Vagina (tissue), 2 donors: ENCODE data around the gene CXADR. TPM values are rescaled to one million over a fixed set of nuclear protein-coding genes. Genes with fewer than 3 reads are reported as not detected.

Source experiments
- DNase-seq, 2 donors: peaks; one replicate each; pipeline ENCODE4 v3.0.0-alpha.2; 2017; ENCODE audit errors: extremely low spot score in 2 of 2
- H3K27ac ChIP-seq: fragments of 200-600 bp; sonication (generic); one replicate; pipeline ENCODE4 v1.5.1; 2019
- H3K27me3 ChIP-seq: fragments of 200-600 bp; sonication (generic); one replicate; pipeline ENCODE4 v1.5.1; 2019
- H3K36me3 ChIP-seq, 2 donors: fragments of 200-600 bp; sonication (generic); one replicate each; pipeline ENCODE4 v1.5.1; 2017 to 2019
- H3K4me1 ChIP-seq: fragments of 200-600 bp; sonication (generic); one replicate; pipeline ENCODE4 v1.5.1; 2019
- H3K4me3 ChIP-seq, 2 donors: fragments of 200-600 bp; sonication (generic); 1 replicate in 1 of 2; 2 replicates in 1 of 2; pipeline ENCODE4 v1.5.1; 2016 to 2019
- H3K9me3 ChIP-seq: fragments of 200-600 bp; sonication (generic); one replicate; pipeline ENCODE4 v1.5.1; 2019
- CTCF ChIP-seq, 3 experiments: fragments of 450-650 bp in 2 of 3; fragments of 200-600 bp in 1 of 3; sonication (generic) in 1 of 3; IDR thresholded peaks; one replicate each; pipeline ENCODE4 v1.5.1; 2017 to 2019; ENCODE audit warnings: antibody characterized with exemption in 3 of 3, mild to moderate bottlenecking in 2 of 3, moderate library complexity in 2 of 3
- POLR2A ChIP-seq, 2 donors: fragments of 450-650 bp; IDR thresholded peaks; one replicate each; pipeline ENCODE4 v1.6.1; 2017; ENCODE audit warnings: antibody characterized with exemption in 2 of 2, mild to moderate bottlenecking in 2 of 2, moderate library complexity in 2 of 2
- POLR2AphosphoS5 ChIP-seq, 2 donors: sonication (generic); formaldehyde crosslinking; IDR thresholded peaks; one replicate each; pipeline ENCODE4 v1.9.0; 2017; ENCODE audit warnings: antibody characterized with exemption in 2 of 2, mild to moderate bottlenecking in 2 of 2, low read depth in 1 of 2; ENCODE audit not compliant: insufficient read depth in 1 of 2
- intact Hi-C: fragments of 100-400 bp; cut with DNase I; formaldehyde crosslinking; loops from one replicate; pipeline ENCODE4 v1.15.1; 2023
- total RNA-seq: library from RNA; depleted of rRNA; stranded (reverse); fragments of >200 nt; gene quantifications from one replicate; pipeline ENCODE4 v1.2.3, GENCODE V29; 2016

The CXADR gene
- total RNA-seq, 1 donor from 2014 or later: 19.2 TPM

- H3K4me3 ChIP-seq: no peak overlapping the region
- H3K27ac ChIP-seq: no peak overlapping the region
These were observed 27.7 kb downstream of the CXADR start for GRCh38 chr21:17540530-17540929.

DNA sequence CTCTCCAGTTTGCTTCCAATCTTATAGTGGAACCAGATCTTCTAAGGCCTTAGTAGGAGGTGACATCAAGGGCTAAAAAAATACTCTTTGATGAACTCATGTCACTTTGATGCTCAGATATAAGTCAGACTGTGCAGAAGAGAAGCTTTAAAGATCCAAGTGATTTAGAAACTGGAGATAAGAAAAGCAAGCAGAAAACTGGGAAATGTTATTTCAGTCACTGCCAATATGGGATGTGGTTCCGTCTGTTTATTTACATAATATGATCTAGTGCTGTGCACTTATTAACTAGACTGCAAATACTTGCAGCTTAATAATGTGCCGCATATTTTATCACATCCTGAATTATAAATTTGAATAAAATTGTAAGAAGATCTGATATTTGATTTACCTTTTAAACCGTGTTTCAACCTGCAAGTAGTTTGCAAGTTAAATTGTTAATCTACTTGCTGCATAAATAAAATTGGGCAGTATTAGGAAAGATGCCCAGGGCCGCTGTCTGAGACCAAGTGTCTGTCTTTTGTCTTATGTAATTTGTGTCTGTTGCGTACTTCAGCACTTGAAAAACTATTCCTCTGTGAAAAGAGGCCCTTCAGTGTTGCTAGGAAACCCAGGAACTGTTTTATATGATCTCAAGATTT, 29.6 kb downstream of the CXADR start:
- no peak for DNase-seq
- H3K27me3 ChIP-seq: no peaks in the 10 kb centered on the region
- TF ChIP-seq POLR2AphosphoS5 (IDR thresholded peaks at IDR 0.05; ENCODE audit: insufficient read depth in 1 of 2, low read depth in 1 of 2): no peak
- TF ChIP-seq POLR2A (IDR thresholded peaks at IDR 0.05): no peak
- TF ChIP-seq CTCF (IDR thresholded peaks at IDR 0.05): no peak

More at GRCh38 chr21:17540530-17540929, 27.7 kb downstream of the CXADR start:
- intact Hi-C loops: no loop called here
- no peak for DNase-seq
- Histone ChIP-seq H3K27me3 (no peaks in the 10 kb centered on the region), H3K36me3 (no peaks in the 10 kb centered on the region), H3K9me3 (no peaks in the 10 kb centered on the region), H3K4me1 (no peaks in the 10 kb centered on the region)
- TF ChIP-seq POLR2AphosphoS5 (IDR thresholded peaks at IDR 0.05; ENCODE audit: insufficient read depth in 1 of 2, low read depth in 1 of 2) (no peak), CTCF (IDR thresholded peaks at IDR 0.05) (no peak), POLR2A (IDR thresholded peaks at IDR 0.05) (no peak)

DNA sequence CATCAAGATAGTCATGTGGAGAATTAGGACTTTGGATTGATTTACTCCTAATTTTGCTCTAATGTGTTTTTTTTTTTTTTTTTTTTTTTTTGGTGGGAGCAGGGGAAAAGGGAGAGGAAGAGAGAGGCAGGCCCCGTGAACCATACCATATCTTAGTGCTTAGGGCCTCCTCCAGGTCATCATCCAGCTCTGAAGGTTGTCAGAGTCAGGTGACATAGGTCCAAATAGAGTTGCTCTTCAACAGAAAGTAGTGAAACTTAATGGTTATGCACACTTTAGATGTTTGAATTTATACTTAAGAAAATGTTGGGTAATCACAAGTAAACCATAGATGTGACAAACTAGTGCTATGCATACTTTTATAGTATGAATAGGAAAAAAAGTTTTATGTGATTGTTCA, 32.2 kb downstream of the CXADR start:
- Histone ChIP-seq H3K27ac (no peak overlapping the region), H3K4me1 (no peaks in the 10 kb centered on the region), H3K27me3 (no peaks in the 10 kb centered on the region), H3K36me3 (no peaks in the 10 kb centered on the region), H3K4me3 (no peak overlapping the region), H3K9me3 (no peaks in the 10 kb centered on the region)
- intact Hi-C loops: no loop called here
- DNase-seq: no peak
- no peak for TF ChIP-seq CTCF (IDR thresholded peaks at IDR 0.05)
- no peak for TF ChIP-seq POLR2A (IDR thresholded peaks at IDR 0.05)
- no peak for TF ChIP-seq POLR2AphosphoS5 (IDR thresholded peaks at IDR 0.05; ENCODE audit: insufficient read depth in 1 of 2, low read depth in 1 of 2)

More for the DNA sequence above, 29.6 kb downstream of the CXADR start:
- Histone ChIP-seq H3K4me3 (no peak overlapping the region), H3K36me3 (no peaks in the 10 kb centered on the region), H3K27ac (no peak overlapping the region), H3K4me1 (no peaks in the 10 kb centered on the region), H3K9me3 (no peaks in the 10 kb centered on the region)
- intact Hi-C loops: no loop called here

GRCh38 chr21:17548262-17548661, 35.4 kb downstream of the CXADR start:
- Histone ChIP-seq H3K27ac (no peak overlapping the region), H3K27me3 (no peaks in the 10 kb centered on the region), H3K36me3 (no peaks in the 10 kb centered on the region), H3K4me3 (no peak overlapping the region), H3K9me3 (no peaks in the 10 kb centered on the region), H3K4me1 (no peaks in the 10 kb centered on the region)
- DNase-seq: no peak
- no peak for TF ChIP-seq POLR2AphosphoS5 (IDR thresholded peaks at IDR 0.05; ENCODE audit: insufficient read depth in 1 of 2, low read depth in 1 of 2)
- TF ChIP-seq POLR2A (IDR thresholded peaks at IDR 0.05): no peak
- TF ChIP-seq CTCF (IDR thresholded peaks at IDR 0.05): no peak
- intact Hi-C loops: no loop called here

- H3K36me3 ChIP-seq: no peaks in the 10 kb centered on the region
- H3K27me3 ChIP-seq: no peaks in the 10 kb centered on the region
- no peaks in the 10 kb centered on the region for H3K4me1 ChIP-seq
- intact Hi-C loops: no loop called here
- TF ChIP-seq CTCF (IDR thresholded peaks at IDR 0.05): no peak
- TF ChIP-seq POLR2A (IDR thresholded peaks at IDR 0.05): no peak
- TF ChIP-seq POLR2AphosphoS5 (IDR thresholded peaks at IDR 0.05; ENCODE audit: insufficient read depth in 1 of 2, low read depth in 1 of 2): no peak
- H3K9me3 ChIP-seq: no peaks in the 10 kb centered on the region
- no peak for DNase-seq
- H3K27ac ChIP-seq: no peak overlapping the region
- no peak overlapping the region for H3K4me3 ChIP-seq
These were observed 37.9 kb downstream of the CXADR start for GRCh38 chr21:17550671-17551308.
